HEK293 (cell line): ENCODE data around the gene PKHD1.

Experiments used
- CTCF ChIA-PET: fragments of 350-600 bp; formaldehyde crosslinking; extraction: SDS; loops from one replicate; lab custom pipeline; 2021; ENCODE audit warnings: antibody characterized with exemption; lab: Yijun Ruan, JAX
- POLR2A ChIA-PET: fragments of 300-600 bp; formaldehyde crosslinking; extraction: SDS; loops from one replicate; lab custom pipeline; 2020; ENCODE audit warnings: antibody characterized with exemption, inconsistent platforms; lab: Yijun Ruan, JAX
- H3K27ac ChIP-seq: fragments of 200-500 bp; sonication (Bioruptor generic); 2 replicates; pipeline ENCODE4 v1.5.1; 2014; ENCODE audit warnings: low read depth, low read length, control low read depth, inconsistent platforms; ENCODE audit errors: extremely low read depth
- H3K36me3 ChIP-seq, 2 experiments: fragments of 200-500 bp in 1 of 2; sonication (Bioruptor generic) in 1 of 2; 1 replicate in 1 of 2; 2 replicates in 1 of 2; pipeline ENCODE4 v1.5.1; 2014 to 2017; ENCODE audit warnings: inconsistent platforms in 2 of 2, low read length in 2 of 2; ENCODE audit not compliant: control insufficient read depth in 2 of 2, insufficient read depth in 1 of 2
- H3K4me1 ChIP-seq: fragments of 200-500 bp; sonication (Bioruptor generic); 2 replicates; pipeline ENCODE4 v1.5.1; 2014; ENCODE audit warnings: mild to moderate bottlenecking, low read length, inconsistent platforms; ENCODE audit not compliant: control insufficient read depth, insufficient read depth
- H3K4me3 ChIP-seq: 2 replicates; pipeline ENCODE4 v1.5.1; 2011; ENCODE audit warnings: low read depth, mild to moderate bottlenecking, control low read depth, low read length, moderate library complexity
- H3K9me3 ChIP-seq: fragments of 200-500 bp; sonication (Bioruptor generic); 2 replicates; pipeline ENCODE4 v1.5.1; 2014; ENCODE audit warnings: low read depth, low read length, inconsistent platforms; ENCODE audit not compliant: control insufficient read depth, insufficient read depth
- BCL11A ChIP-seq: fragments of 450-650 bp; formaldehyde crosslinking; IDR thresholded peaks from 2 replicates; pipeline ENCODE4 v1.5.1; 2016; ENCODE audit warnings: low read depth, missing biosample characterization, missing genetic modification characterization
- BCL11B ChIP-seq: fragments of 450-650 bp; formaldehyde crosslinking; IDR thresholded peaks from 2 replicates; pipeline ENCODE4 v1.5.1; 2016; ENCODE audit warnings: low read depth, missing biosample characterization, missing genetic modification characterization
- GLIS1 ChIP-seq: fragments of 450-650 bp; formaldehyde crosslinking; IDR thresholded peaks from 2 replicates; pipeline ENCODE4 v1.5.1; 2016; ENCODE audit warnings: missing biosample characterization, missing genetic modification characterization
- KLF16 ChIP-seq: fragments of 450-650 bp; formaldehyde crosslinking; IDR thresholded peaks from 2 replicates; pipeline ENCODE4 v1.5.1; 2017; ENCODE audit warnings: missing biosample characterization, missing genetic modification characterization
- SALL2 ChIP-seq: fragments of 450-650 bp; formaldehyde crosslinking; IDR thresholded peaks from 2 replicates; pipeline ENCODE4 v1.5.0; 2017; ENCODE audit warnings: missing biosample characterization, mild to moderate bottlenecking, missing genetic modification characterization, borderline replicate concordance
- SCRT2 ChIP-seq: fragments of 450-650 bp; formaldehyde crosslinking; IDR thresholded peaks from 2 replicates; pipeline ENCODE4 v1.5.1; 2016; ENCODE audit warnings: missing biosample characterization, missing genetic modification characterization
- WT1 ChIP-seq: fragments of 450-650 bp; formaldehyde crosslinking; IDR thresholded peaks from 2 replicates; pipeline ENCODE4 v1.5.1; 2016; ENCODE audit warnings: missing biosample characterization, missing genetic modification characterization
- ZIC2 ChIP-seq: fragments of 450-650 bp; formaldehyde crosslinking; IDR thresholded peaks from 2 replicates; pipeline ENCODE4 v1.5.1; 2016; ENCODE audit warnings: missing biosample characterization, missing genetic modification characterization
- ZNF184 ChIP-seq: fragments of 450-650 bp; IDR thresholded peaks from 2 replicates; pipeline ENCODE4 v1.5.1; 2018; ENCODE audit warnings: missing biosample characterization, mild to moderate bottlenecking, missing genetic modification characterization
- ZNF433 ChIP-seq: fragments of 450-650 bp; formaldehyde crosslinking; IDR thresholded peaks from 2 replicates; pipeline ENCODE4 v1.5.1; 2016; ENCODE audit warnings: missing biosample characterization, missing genetic modification characterization, low read depth
- ZNF660 ChIP-seq: fragments of 450-650 bp; IDR thresholded peaks from 2 replicates; pipeline ENCODE4 v1.5.1; 2018; ENCODE audit warnings: missing biosample characterization, mild to moderate bottlenecking, missing genetic modification characterization
- ZNF776 ChIP-seq: fragments of 450-650 bp; formaldehyde crosslinking; IDR thresholded peaks from 2 replicates; pipeline ENCODE4 v1.5.0; 2017; ENCODE audit warnings: missing biosample characterization, missing genetic modification characterization, borderline replicate concordance
- TF ChIP-seq, protein P1 (sequence below): IDR thresholded peaks from 2 replicates; pipeline ENCODE4 v1.6.1; 2011; ENCODE audit warnings: mild to moderate bottlenecking, low read depth, low read length, borderline replicate concordance
- TF ChIP-seq, protein P2 (sequence below): fragments of 450-650 bp; formaldehyde crosslinking; IDR thresholded peaks from 2 replicates; pipeline ENCODE4 v1.5.1; 2016; ENCODE audit warnings: missing biosample characterization, missing genetic modification characterization, low read depth
- TF ChIP-seq, protein P3 (sequence below): sonication (generic); formaldehyde crosslinking; IDR thresholded peaks from 2 replicates; pipeline ENCODE4 v1.8.1; 2022; ENCODE audit warnings: mild to moderate bottlenecking, moderate library complexity, missing genetic modification reagents

PKHD1 gene

GRCh38 chr6:51827580-51827979 lies 259.8 kb downstream of the PKHD1 start:
- Histone ChIP-seq H3K4me1 (no peaks in the 10 kb centered on the region), H3K27ac (no peak overlapping the region), H3K36me3 (no peaks in the 10 kb centered on the region), H3K4me3 (no peak overlapping the region), H3K9me3 (no peaks in the 10 kb centered on the region)
- POLR2A ChIA-PET = no interaction called here
- no peak for TF ChIP-seq ZNF660 (tag by site-specific recombination)
- no peak for TF ChIP-seq ZIC2
- TF ChIP-seq, protein P1, sequence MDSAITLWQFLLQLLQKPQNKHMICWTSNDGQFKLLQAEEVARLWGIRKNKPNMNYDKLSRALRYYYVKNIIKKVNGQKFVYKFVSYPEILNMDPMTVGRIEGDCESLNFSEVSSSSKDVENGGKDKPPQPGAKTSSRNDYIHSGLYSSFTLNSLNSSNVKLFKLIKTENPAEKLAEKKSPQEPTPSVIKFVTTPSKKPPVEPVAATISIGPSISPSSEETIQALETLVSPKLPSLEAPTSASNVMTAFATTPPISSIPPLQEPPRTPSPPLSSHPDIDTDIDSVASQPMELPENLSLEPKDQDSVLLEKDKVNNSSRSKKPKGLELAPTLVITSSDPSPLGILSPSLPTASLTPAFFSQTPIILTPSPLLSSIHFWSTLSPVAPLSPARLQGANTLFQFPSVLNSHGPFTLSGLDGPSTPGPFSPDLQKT = no peak
- CTCF ChIA-PET = no interaction called here

GRCh38 chr6:51824940-51825339 lies 262.5 kb downstream of the PKHD1 start:
- H3K36me3 ChIP-seq = no peaks in the 10 kb centered on the region
- no peak overlapping the region for H3K4me3 ChIP-seq
- TF ChIP-seq, protein P2, sequence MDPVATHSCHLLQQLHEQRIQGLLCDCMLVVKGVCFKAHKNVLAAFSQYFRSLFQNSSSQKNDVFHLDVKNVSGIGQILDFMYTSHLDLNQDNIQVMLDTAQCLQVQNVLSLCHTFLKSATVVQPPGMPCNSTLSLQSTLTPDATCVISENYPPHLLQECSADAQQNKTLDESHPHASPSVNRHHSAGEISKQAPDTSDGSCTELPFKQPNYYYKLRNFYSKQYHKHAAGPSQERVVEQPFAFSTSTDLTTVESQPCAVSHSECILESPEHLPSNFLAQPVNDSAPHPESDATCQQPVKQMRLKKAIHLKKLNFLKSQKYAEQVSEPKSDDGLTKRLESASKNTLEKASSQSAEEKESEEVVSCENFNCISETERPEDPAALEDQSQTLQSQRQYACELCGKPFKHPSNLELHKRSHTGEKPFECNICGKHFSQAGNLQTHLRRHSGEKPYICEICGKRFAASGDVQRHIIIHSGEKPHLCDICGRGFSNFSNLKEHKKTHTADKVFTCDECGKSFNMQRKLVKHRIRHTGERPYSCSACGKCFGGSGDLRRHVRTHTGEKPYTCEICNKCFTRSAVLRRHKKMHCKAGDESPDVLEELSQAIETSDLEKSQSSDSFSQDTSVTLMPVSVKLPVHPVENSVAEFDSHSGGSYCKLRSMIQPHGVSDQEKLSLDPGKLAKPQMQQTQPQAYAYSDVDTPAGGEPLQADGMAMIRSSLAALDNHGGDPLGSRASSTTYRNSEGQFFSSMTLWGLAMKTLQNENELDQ (tag by site-specific recombination) = no peak
- no peak for TF ChIP-seq ZNF184 (tag by site-specific recombination)
- no peak for TF ChIP-seq ZNF776 (tag by site-specific recombination)
- TF ChIP-seq WT1 = no peak
- no peak for TF ChIP-seq KLF16 (tag by site-specific recombination)
- no peak for TF ChIP-seq ZNF433
- H3K27ac ChIP-seq = no peak overlapping the region
- CTCF ChIA-PET = interaction anchor here (0.5 to 1.0 kb wide), 3 partner anchors 19 to 168 kb away, joined by 3 to 5 read pairs (median 3); no protein-coding TSS in a partner anchor
- POLR2A ChIA-PET = no interaction called here
- no peaks in the 10 kb centered on the region for H3K9me3 ChIP-seq
- no peaks in the 10 kb centered on the region for H3K4me1 ChIP-seq

DNA sequence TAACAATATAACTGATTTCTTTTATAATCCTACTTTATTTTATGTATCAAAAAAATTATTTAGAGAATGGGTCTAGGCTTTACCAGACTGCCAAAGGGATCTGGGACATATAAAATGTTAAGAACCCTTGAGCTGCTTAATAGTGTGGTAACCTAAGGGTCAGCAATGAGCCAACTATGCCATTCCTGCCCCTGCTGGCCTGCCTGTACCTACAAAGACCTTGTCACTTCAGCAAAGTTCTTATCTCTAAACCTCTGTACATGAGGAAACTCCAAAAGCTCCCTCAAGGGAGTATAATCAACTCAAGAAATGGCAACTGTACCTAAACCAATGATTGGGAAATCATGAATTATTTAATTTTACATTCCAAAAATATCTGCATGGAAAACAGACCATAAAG lies 266.9 kb downstream of the PKHD1 start:
- no peak overlapping the region for H3K27ac ChIP-seq
- TF ChIP-seq SCRT2 (tag by site-specific recombination) (no peak), BCL11A (tag by site-specific recombination) (no peak), GLIS1 (tag by site-specific recombination) (no peak), BCL11B (tag by site-specific recombination) (no peak)
- TF ChIP-seq, protein P3, sequence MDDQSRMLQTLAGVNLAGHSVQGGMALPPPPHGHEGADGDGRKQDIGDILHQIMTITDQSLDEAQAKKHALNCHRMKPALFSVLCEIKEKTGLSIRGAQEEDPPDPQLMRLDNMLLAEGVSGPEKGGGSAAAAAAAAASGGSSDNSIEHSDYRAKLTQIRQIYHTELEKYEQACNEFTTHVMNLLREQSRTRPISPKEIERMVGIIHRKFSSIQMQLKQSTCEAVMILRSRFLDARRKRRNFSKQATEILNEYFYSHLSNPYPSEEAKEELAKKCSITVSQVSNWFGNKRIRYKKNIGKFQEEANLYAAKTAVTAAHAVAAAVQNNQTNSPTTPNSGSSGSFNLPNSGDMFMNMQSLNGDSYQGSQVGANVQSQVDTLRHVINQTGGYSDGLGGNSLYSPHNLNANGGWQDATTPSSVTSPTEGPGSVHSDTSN = no peak
- POLR2A ChIA-PET = no interaction called here
- no peaks in the 10 kb centered on the region for H3K36me3 ChIP-seq
- no peaks in the 10 kb centered on the region for H3K9me3 ChIP-seq
- CTCF ChIA-PET = no interaction called here
- H3K4me3 ChIP-seq = no peak overlapping the region
- no peaks in the 10 kb centered on the region for H3K4me1 ChIP-seq

- Histone ChIP-seq H3K27ac (no peak overlapping the region), H3K36me3 (no peaks in the 10 kb centered on the region), H3K4me1 (no peaks in the 10 kb centered on the region), H3K9me3 (no peaks in the 10 kb centered on the region), H3K4me3 (no peak overlapping the region)
- ChIA-PET CTCF (interaction anchor here (1.2 kb wide), 1 partner anchor 19 kb away, joined by 3 read pairs; no protein-coding TSS in a partner anchor), POLR2A (no interaction called here)
- TF ChIP-seq SALL2 (tag by site-specific recombination) = no peak
These were observed 268.8 kb downstream of the PKHD1 start for GRCh38 chr6:51818520-51819022.
